Activated CD4-positive, alpha-beta T cell treated with anti-CD3 and anti-CD28 coated beads for 48 hours (primary cell): ENCODE measurements around the gene FBXW7.

Experiments used
- DNase-seq: peaks from one replicate; pipeline ENCODE4 v3.0.0-alpha.2; 2020

FBXW7 gene

DNA sequence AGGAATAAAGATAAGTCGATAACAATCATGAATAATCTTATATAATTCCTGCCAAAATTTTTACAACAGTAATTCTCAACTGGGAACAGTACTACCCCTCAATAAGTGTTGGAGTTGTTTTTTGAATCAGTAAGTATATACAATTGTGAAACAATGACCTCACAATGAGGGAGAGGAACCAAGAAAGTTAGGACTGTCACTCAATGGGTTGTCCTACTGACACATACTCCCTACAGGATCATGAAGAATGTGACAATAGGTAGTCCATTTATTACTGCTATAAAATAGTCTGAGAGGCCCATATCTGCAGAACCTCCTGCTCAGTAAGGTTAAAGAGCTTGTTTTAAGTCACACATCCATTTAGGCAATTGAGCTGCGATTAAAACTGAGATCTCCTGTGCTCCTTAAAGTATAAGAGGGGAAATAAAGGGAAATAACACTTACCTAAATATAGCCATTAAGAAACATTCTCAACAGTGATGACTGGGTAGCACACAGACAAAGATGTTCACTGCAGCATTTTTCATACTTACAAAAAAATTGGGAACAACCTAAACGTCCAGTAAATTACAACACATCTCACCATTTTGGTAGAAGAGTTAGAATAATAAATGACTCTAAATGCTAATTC is 26.2 kb downstream of the FBXW7 start:
- no peak for DNase-seq

- no peak for DNase-seq
Observed at GRCh38 chr4:152508818-152509217, 27.1 kb downstream of the FBXW7 start.

GRCh38 chr4:152508386-152508785 is 27.5 kb downstream of the FBXW7 start:
- DNase-seq, result no peak

GRCh38 chr4:152503653-152504290 is 32.1 kb downstream of the FBXW7 start:
- no peak for DNase-seq

DNA sequence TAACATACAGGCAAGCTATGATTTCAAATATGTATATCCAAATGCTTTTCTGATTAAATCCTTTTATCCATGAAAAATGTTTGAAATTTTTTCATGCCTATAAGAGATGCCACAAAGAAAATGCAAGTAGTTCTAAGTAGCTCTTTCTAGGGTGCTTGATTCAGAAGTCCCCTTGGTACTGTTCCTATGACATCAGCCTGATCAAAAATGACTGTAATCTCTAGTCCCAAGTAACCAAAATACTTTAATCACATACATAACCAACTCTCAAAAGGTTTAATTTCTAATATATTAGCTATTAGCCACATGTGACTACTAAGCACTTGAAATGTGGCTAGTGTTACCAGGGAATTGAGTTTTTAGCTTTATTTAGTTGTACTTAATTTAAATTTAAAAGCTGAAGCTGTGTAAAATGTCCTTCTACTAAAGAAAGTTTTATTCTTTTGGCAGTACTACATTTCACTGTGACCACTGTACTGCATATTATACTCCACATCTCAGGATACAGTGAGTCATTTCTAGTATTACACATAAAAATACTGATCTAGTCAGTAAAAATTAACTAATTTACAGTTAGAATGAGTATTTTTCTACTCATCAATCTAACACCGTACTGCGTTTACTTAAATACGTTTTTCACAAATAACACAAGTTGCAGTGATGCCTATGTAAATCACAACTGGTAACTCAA is 33.9 kb downstream of the FBXW7 start:
- no peak for DNase-seq

DNA sequence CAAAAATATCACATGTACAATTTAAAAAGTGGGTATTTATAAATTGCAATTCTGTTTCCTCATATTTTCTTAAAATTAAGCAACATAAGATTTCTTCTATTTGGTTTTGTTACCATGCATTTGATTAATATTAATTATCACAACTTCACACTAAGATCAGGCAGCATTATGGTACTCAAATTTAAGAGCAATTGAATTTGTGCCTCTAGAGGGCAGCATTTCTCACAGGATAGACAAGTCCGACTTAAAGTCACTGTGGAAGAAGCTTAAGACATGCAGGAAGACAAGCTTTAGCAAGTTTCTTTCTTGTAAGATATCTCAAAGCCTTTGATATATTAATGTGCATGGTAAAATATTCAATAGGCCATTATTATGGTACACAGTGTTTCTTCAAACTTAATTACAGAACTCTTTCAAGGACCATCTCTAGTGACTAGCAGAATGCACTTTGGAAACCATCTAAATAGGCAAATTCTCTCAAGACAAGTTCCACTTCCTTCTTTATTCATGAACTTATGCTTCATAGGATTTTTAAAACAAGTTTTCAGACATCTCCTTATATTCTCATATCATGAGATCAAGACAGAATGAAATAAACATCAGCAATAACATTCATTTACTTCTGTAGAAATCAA is 35.0 kb downstream of the FBXW7 start:
- peak; percentile 56 for DNase-seq

DNA sequence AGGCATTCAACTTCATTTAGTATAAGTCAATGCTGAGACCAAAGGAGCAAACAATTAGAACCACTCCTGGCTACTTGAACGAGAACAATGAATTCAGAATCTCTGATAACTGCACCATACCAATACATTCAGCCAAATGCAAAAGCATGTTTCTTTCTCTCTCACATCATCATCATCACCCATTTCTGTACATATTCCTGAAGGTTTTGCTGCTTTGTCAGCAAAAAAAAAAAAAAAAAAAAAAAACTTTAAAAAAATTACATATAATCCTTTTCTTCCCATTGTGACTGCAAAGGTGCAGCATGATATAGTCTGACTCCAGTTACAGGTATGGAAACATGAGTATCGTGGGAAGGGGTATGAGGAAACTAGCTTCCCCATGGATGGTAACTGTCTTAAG is 35.6 kb downstream of the FBXW7 start:
- DNase-seq, result no peak

DNA sequence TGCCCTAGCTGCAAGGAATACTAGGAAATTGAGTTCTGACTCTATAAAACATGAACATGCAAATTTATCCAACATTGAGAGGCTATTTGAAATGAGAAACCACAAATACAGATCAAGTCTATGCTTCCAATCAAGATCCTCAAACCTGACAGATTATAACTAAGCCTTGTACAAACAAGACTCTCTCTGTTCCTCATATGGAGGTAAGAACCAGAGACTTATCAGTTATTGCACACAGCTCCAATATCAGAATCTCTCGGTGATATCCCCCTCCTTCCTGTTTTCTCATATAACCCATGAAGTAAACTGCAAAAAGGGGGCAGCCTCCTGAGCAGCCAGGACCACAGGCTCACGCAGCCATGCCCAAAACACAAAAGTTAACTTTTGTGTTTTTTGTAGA is 36.5 kb downstream of the FBXW7 start:
- DNase-seq, result no peak

- no peak for DNase-seq
Observed at GRCh38 chr4:152494020-152494419, 41.9 kb downstream of the FBXW7 start.

DNA sequence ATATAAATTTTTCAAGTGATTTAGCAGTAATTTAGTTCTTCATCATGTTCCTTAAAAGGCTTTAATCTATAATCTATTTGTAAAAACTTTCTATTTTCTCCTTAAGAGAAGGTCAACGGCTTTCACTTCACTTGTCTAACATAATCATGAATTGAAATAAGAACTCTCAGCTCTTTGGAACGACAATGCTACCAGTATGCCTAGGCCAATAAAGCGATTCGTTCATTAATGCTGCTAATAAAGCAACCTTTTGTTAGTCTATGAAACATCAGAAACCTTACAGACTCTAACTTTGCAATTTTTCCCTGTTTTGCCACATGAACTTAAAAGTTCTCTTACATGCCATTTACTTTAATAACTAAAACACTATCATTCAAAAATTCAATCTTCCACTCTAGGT is 47.6 kb downstream of the FBXW7 start:
- no peak for DNase-seq

GRCh38 chr4:152486429-152487389 is 49.2 kb downstream of the FBXW7 start:
- DNase-seq, result no peak

DNA sequence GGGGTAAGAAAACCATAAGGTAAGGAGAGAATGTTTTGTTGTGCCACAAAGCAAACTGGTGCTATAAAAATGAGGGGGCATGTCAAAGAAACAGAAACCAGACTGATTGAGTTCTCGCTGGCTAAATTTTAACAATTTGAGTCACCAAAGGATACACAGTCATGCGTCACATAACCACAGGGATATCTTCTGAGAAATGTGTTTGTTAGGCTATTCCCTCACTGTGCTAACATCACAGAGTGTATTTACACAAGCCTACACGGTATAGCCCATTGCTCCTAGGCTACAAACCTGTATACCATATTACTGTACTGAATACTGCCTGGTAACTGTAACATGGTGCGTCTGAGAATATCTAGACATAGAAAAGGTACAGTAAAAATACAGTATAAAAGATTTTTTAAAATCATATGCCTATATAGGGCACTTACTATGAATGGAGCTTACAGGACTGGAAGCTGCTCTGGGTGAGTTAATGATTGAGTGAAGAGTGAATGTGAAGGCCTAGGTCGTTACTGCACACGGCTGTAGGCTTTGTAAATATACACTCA is 50.1 kb downstream of the FBXW7 start:
- DNase-seq, result peak; percentile 11

DNA sequence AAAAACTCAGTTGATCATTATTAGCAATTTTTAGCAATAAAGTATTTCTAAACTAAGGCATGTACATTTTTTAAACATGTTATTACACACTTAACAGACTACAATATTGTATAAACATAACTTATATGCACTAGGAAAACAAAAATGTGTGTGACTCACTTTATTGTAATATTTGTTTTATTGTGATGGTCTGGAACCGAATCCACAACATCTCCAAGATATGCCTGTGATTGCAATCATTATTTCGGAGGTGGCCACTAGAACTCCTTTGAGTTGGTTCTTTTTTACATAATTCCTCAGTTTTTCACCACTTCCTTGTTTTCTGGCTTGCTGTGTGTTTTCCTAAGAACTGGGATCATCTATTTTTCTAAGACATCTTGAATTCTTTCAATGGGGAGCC is 53.7 kb downstream of the FBXW7 start:
- DNase-seq, result no peak

DNA sequence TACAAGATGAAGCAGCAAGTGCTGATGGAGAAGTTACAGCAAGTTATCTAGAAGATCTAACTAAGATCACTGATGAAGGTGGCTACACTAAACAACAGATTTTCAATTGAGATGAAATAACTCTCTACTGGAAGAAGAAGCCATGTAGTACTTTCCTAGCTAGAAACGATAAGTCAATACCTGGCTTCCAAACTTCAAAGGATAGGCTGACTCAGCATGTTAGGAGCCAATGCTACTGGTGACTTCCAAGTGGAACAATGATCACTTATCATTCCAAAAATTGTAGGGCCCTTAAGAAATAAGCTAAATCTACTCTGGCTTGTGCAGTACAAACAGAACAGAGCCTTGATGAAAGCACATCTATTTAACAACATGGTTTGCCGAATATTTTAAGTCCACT is 55.0 kb downstream of the FBXW7 start:
- DNase-seq, result no peak

- DNase-seq, result no peak
Observed at GRCh38 chr4:152480326-152480725, 55.6 kb downstream of the FBXW7 start.

- no peak for DNase-seq
Observed at GRCh38 chr4:152479428-152480026, 56.4 kb downstream of the FBXW7 start.

DNA sequence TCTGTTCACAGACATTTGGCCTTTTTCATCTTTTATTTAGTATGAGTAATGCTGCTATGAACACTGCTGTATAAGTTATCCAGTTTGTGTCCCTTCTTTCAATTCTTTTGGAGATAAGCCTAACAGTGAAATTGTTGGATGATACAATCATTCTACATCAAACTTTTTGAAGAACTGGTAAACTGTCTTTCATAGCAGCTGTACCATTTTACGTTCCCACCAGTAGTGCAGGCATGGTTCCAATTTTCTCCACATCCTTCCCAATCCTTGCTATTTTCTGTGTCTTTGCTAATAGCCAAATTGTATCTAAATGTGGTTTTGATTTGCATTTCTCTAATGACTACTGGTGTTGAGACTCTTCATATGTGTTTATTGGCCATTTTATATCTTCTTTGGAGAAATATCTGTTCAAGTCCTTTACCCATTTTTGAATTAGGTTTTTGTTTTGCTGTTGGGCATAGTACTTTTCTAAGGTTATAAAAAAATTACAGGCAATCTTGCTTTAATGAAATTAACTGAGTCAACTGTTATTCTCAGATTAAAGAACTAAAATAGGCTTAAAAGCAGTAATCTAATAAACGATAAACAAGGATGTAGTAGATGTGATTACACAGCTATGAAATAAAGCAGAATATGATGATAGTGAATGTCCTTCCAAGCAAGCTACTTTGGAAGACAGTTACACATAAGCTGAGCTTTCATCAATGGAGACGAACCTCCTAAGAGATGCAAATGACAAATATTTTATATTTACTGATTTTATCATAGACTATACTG is 57.2 kb downstream of the FBXW7 start:
- DNase-seq, result no peak

DNA sequence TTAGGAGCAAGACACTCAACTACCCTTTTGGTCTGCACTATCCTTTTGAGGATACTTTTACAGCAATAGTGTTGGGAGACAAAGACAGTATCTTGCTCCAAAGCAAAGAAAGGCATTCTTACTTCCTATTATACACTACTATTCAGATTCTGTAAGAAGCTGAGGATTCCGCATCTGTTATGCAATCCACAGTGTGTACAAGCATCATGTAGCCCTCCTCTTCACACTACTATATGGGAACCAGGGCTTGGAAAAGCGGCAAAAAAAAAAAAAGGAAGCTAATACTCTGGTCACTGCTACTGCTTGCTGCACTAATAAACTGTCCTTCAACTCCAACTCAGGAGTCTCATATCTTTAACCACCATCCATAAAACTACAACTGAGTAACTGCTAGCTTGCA is 59.1 kb downstream of the FBXW7 start:
- no peak for DNase-seq

DNA sequence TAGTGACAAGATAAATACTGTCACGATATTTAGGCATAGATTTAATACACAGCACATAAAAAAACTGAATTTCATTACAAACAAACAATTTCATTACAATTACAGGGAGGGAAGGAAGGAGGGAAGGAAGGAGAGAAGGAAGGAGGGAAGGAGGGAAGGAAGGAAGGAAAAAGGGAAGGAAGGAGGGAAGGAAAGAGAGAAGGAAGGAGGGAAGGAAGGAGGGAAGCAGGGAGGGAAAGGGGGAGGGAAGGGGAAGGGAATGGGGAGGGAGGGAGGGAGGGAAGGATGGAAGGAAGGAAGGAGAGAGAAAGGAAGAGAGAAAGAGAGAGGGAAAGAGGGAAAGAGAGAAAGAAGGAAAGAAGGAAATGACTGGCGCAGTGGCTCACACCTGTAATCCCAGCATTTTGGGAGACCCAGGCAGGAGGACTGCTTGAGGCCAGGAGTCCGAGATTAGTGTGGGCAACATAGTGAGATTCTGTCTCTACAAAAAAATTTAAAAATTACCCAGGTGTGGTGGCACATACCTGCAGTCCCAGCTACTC is 64.6 kb downstream of the FBXW7 start:
- DNase-seq, result no peak

- DNase-seq, result no peak
Observed at GRCh38 chr4:152468408-152468807, 67.5 kb downstream of the FBXW7 start.

- DNase-seq, result no peak
Observed at GRCh38 chr4:152467101-152467500, 68.8 kb downstream of the FBXW7 start.
